ENCODE measurements around the gene RFPL3.

GRCh38 chr22:32308934-32309333, 48.7 kb upstream of the RFPL3 start:
- no peak for TF ChIP-seq NFIC (IDR thresholded peaks at IDR 0.05)
- TF ChIP-seq, protein P1, sequence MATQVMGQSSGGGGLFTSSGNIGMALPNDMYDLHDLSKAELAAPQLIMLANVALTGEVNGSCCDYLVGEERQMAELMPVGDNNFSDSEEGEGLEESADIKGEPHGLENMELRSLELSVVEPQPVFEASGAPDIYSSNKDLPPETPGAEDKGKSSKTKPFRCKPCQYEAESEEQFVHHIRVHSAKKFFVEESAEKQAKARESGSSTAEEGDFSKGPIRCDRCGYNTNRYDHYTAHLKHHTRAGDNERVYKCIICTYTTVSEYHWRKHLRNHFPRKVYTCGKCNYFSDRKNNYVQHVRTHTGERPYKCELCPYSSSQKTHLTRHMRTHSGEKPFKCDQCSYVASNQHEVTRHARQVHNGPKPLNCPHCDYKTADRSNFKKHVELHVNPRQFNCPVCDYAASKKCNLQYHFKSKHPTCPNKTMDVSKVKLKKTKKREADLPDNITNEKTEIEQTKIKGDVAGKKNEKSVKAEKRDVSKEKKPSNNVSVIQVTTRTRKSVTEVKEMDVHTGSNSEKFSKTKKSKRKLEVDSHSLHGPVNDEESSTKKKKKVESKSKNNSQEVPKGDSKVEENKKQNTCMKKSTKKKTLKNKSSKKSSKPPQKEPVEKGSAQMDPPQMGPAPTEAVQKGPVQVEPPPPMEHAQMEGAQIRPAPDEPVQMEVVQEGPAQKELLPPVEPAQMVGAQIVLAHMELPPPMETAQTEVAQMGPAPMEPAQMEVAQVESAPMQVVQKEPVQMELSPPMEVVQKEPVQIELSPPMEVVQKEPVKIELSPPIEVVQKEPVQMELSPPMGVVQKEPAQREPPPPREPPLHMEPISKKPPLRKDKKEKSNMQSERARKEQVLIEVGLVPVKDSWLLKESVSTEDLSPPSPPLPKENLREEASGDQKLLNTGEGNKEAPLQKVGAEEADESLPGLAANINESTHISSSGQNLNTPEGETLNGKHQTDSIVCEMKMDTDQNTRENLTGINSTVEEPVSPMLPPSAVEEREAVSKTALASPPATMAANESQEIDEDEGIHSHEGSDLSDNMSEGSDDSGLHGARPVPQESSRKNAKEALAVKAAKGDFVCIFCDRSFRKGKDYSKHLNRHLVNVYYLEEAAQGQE (IDR thresholded peaks at IDR 0.05; ENCODE audit: low read depth) = no peak

Measured in Ishikawa (cell line).